Lower leg skin (tissue), 4 donors: ENCODE data around the gene ACOX1. TPM values are rescaled to one million over a fixed set of nuclear protein-coding genes. Genes with fewer than 3 reads are reported as not detected.

Experiments used
- DNase-seq, 2 donors: peaks; one replicate each; pipeline ENCODE4 v3.0.0-alpha.2; 2019; ENCODE audit warnings: low spot score in 2 of 2
- H3K4me3 ChIP-seq: fragments of 200-600 bp; sonication (generic); 2 replicates; pipeline ENCODE4 v1.5.1; 2017; ENCODE audit warnings: mild to moderate bottlenecking, low read depth; ENCODE audit not compliant: poor library complexity, severe bottlenecking
- CTCF ChIP-seq, 3 donors: fragments of 450-650 bp; IDR thresholded peaks; one replicate each; pipeline ENCODE4 v1.5.1; 2016; ENCODE audit warnings: antibody characterized with exemption in 3 of 3, mild to moderate bottlenecking in 3 of 3, moderate library complexity in 2 of 3
- POLR2A ChIP-seq, 2 donors: fragments of 450-650 bp; IDR thresholded peaks; one replicate each; pipeline ENCODE4 v1.6.1; 2016 to 2017; ENCODE audit warnings: antibody characterized with exemption in 2 of 2, mild to moderate bottlenecking in 1 of 2, moderate library complexity in 1 of 2
- WGBS, 2 donors: methylation state at CpG; one replicate each; pipeline ENCODE4 v1.1.5; 2018; 5-methylcytosine and 5-hydroxymethylcytosine counted together
- intact Hi-C: fragments of 100-400 bp; cut with DNase I; formaldehyde crosslinking; loops from one replicate; pipeline ENCODE4 v1.15.0; 2023; ENCODE audit warnings: low total_unique reads
- total RNA-seq, 4 donors: library from RNA; depleted of rRNA; stranded (reverse); fragments of >200 nt; gene quantifications; one replicate each; pipeline ENCODE4 v1.1.0, GENCODE V29; 2016

Gene ACOX1
- total RNA-seq, 4 donors from 2014 or later: 71.2 to 102 (median 81.3) TPM

- intact Hi-C loops: no loop called here
- H3K4me3 ChIP-seq: no peak overlapping the region
- TF ChIP-seq CTCF (IDR thresholded peaks at IDR 0.05) (no peak), POLR2A (IDR thresholded peaks at IDR 0.05) (no peak)
Observed at GRCh38 chr17:76002100-76002499, 23.1 kb upstream of the ACOX1 start.

GRCh38 chr17:76000755-76001521 lies 22.0 kb upstream of the ACOX1 start, which contains the start of gene CDK3:
Gene CDK3, plus strand, starts transcription at chr17:76000855. Its CDS starts 571 bp downstream, at chr17:76001426.
- no peak for DNase-seq

More at GRCh38 chr17:76002100-76002499, 23.1 kb upstream of the ACOX1 start:
- WGBS, 2 donors: 89 to 93% methylated on average over 12 of the region's 12 CpGs
- DNase-seq: no peak

GRCh38 chr17:76000016-76000754 lies 21.2 kb upstream of the ACOX1 start:
- DNase-seq: no peak
- 41 to 53% methylated on average over 26 to 28 of the region's 31 CpGs for WGBS, 2 donors
- TF ChIP-seq POLR2A (IDR thresholded peaks at IDR 0.05) (no peak), CTCF (IDR thresholded peaks at IDR 0.05) (no peak)

More at GRCh38 chr17:76000755-76001521, 22.0 kb upstream of the ACOX1 start, which contains the start of gene CDK3:
- H3K4me3 ChIP-seq: no peak within 1 kb of the TSS
- TF ChIP-seq POLR2A (IDR thresholded peaks at IDR 0.05) (no peak), CTCF (IDR thresholded peaks at IDR 0.05) (no peak)
- intact Hi-C loops: no loop called here
- 56 to 84% methylated on average over 11 to 19 of the region's 21 CpGs for WGBS, 2 donors

GRCh38 chr17:75998327-75998795 lies 19.4 kb upstream of the ACOX1 start:
- TF ChIP-seq POLR2A (IDR thresholded peaks at IDR 0.05) (no peak), CTCF (IDR thresholded peaks at IDR 0.05) (no peak)
- 88 to 95% methylated on average over 5 to 9 of the region's 9 CpGs for WGBS, 2 donors
- no peak overlapping the region for H3K4me3 ChIP-seq
- DNase-seq: no peak
- intact Hi-C loops: no loop called here

More at GRCh38 chr17:76000016-76000754, 21.2 kb upstream of the ACOX1 start:
- intact Hi-C loops: no loop called here
- no peak overlapping the region for H3K4me3 ChIP-seq

- WGBS, 2 donors: 18 to 25% methylated on average over 18 of the region's 18 CpGs
- intact Hi-C loops: no loop called here
- H3K4me3 ChIP-seq: no peak overlapping the region
- DNase-seq: peak in 1 of 2 donors; percentile 65
- TF ChIP-seq CTCF (IDR thresholded peaks at IDR 0.05) (no peak), POLR2A (IDR thresholded peaks at IDR 0.05) (no peak)
Observed at GRCh38 chr17:75996665-75997590, 18.0 kb upstream of the ACOX1 start.
